ENCODE data around the gene EHBP1L1.

- TF ChIP-seq EZH2 (IDR thresholded peaks at IDR 0.05; ENCODE audit: low read length, missing control alignments), result no peak
- TF ChIP-seq, protein P1, sequence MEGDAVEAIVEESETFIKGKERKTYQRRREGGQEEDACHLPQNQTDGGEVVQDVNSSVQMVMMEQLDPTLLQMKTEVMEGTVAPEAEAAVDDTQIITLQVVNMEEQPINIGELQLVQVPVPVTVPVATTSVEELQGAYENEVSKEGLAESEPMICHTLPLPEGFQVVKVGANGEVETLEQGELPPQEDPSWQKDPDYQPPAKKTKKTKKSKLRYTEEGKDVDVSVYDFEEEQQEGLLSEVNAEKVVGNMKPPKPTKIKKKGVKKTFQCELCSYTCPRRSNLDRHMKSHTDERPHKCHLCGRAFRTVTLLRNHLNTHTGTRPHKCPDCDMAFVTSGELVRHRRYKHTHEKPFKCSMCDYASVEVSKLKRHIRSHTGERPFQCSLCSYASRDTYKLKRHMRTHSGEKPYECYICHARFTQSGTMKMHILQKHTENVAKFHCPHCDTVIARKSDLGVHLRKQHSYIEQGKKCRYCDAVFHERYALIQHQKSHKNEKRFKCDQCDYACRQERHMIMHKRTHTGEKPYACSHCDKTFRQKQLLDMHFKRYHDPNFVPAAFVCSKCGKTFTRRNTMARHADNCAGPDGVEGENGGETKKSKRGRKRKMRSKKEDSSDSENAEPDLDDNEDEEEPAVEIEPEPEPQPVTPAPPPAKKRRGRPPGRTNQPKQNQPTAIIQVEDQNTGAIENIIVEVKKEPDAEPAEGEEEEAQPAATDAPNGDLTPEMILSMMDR (conservative IDR thresholded peaks at IDR 0.05 in 1 of 2, IDR thresholded peaks at IDR 0.05 in 1 of 2; ENCODE audit: low read depth in 1 of 2, low read length in 2 of 2), result peak; percentile 29 to 42
Observed at GRCh38 chr11:65571940-65572339, 3.9 kb upstream of the EHBP1L1 start.

Data from fibroblast of lung (primary cell).